Cardiac fibroblast (primary cell): ENCODE measurements around the gene ZFP3.
"Not testable (repeated sequence)": the region's sequence is repeated elsewhere in the genome, so short reads cannot be mapped to it uniquely, and the experiment has no call there.

Experiments
- DNase-seq, 2 donors: peaks; one replicate each; pipeline versions ENCODE4 v3.0.0 to v3.0.0-alpha.2; 2010; ENCODE audit warnings: low read depth in 2 of 2
- H3K4me3 ChIP-seq, 2 donors: replicated peaks in 1 of 2; 1 replicate in 1 of 2; 2 replicates in 1 of 2; pipeline ENCODE4 v1.5.1; 2011; ENCODE audit warnings: low read depth in 2 of 2, low read length in 2 of 2, mild to moderate bottlenecking in 2 of 2, moderate library complexity in 1 of 2
- CTCF ChIP-seq: IDR thresholded peaks from one replicate; pipeline ENCODE4 v1.5.1; 2011; ENCODE audit warnings: low read depth, mild to moderate bottlenecking, low read length, inconsistent platforms

ZFP3 gene

GRCh38 chr17:5078106-5079028 is at the start of gene ZFP3:
Gene ZFP3, plus strand, starts transcription at chr17:5078467. Its CDS starts 13,038 bp downstream, at chr17:5091505.
- H3K4me3 ChIP-seq: peak within 1 kb of the TSS; percentile 66 to 68
- TF ChIP-seq CTCF: no peak
- DNase-seq: peak; percentile 83

- DNase-seq, H3K4me3 ChIP-seq: not testable (repeated sequence)
Measured at GRCh38 chr17:5030168-5030567, 48.1 kb upstream of the ZFP3 start.

GRCh38 chr17:5031365-5032082 is 46.7 kb upstream of the ZFP3 start:
- TF ChIP-seq CTCF: peak; percentile 89
- peak; percentile 80 for DNase-seq
- peak overlapping the region; percentile 27 to 45 for H3K4me3 ChIP-seq

GRCh38 chr17:5032865-5033264 is 45.4 kb upstream of the ZFP3 start:
- no peak for DNase-seq
- TF ChIP-seq CTCF: no peak
- H3K4me3 ChIP-seq: no peak overlapping the region

- DNase-seq: no peak
- H3K4me3 ChIP-seq: no peak overlapping the region
- no peak for TF ChIP-seq CTCF
Measured at GRCh38 chr17:5033352-5034015, 44.8 kb upstream of the ZFP3 start.

GRCh38 chr17:5034063-5034462 is 44.2 kb upstream of the ZFP3 start:
- no peak overlapping the region for H3K4me3 ChIP-seq
- TF ChIP-seq CTCF: no peak
- no peak for DNase-seq

GRCh38 chr17:5034651-5035050 is 43.6 kb upstream of the ZFP3 start:
- no peak for DNase-seq
- no peak overlapping the region for H3K4me3 ChIP-seq
- no peak for TF ChIP-seq CTCF
